ENCODE results near the gene DNAJA3.
"Not testable (repeated sequence)": the region's sequence is repeated elsewhere in the genome, so short reads cannot be mapped to it uniquely, and the experiment has no call there.

Gene DNAJA3

GRCh38 chr16:4386951-4387565 is 38.6 kb upstream of the DNAJA3 start:
- DNase-seq (ENCODE audit: low read depth, low spot score) = no peak

GRCh38 chr16:4387781-4388180 is 37.9 kb upstream of the DNAJA3 start:
- DNase-seq (ENCODE audit: low read depth, low spot score) = no peak

- no peak for DNase-seq (ENCODE audit: low read depth, low spot score)
These were observed 37.2 kb upstream of the DNAJA3 start for GRCh38 chr16:4388271-4389021.

GRCh38 chr16:4389051-4389955 is 36.4 kb upstream of the DNAJA3 start:
- DNase-seq (ENCODE audit: low read depth, low spot score) = no peak

- no peak for DNase-seq (ENCODE audit: low read depth, low spot score)
These were observed 35.1 kb upstream of the DNAJA3 start for GRCh38 chr16:4390266-4391260.

GRCh38 chr16:4391631-4392381 is 33.9 kb upstream of the DNAJA3 start:
- DNase-seq (ENCODE audit: low read depth, low spot score) = no peak

- DNase-seq (ENCODE audit: low read depth, low spot score) = no peak
These were observed 33.1 kb upstream of the DNAJA3 start for GRCh38 chr16:4392382-4393239.

GRCh38 chr16:4393240-4393600 is 32.4 kb upstream of the DNAJA3 start:
- DNase-seq (ENCODE audit: low read depth, low spot score) = no peak

- not testable (repeated sequence) for DNase-seq (ENCODE audit: low read depth, low spot score)
These were observed 31.8 kb upstream of the DNAJA3 start for GRCh38 chr16:4393850-4394249.

- DNase-seq (ENCODE audit: low read depth, low spot score) = no peak
These were observed 30.5 kb upstream of the DNAJA3 start for GRCh38 chr16:4395055-4395726.

- DNase-seq (ENCODE audit: low read depth, low spot score) = no peak
These were observed 26.5 kb upstream of the DNAJA3 start for GRCh38 chr16:4399001-4399730.

GRCh38 chr16:4401094-4401501 is 24.6 kb upstream of the DNAJA3 start:
- no peak for DNase-seq (ENCODE audit: low read depth, low spot score)

- DNase-seq (ENCODE audit: low read depth, low spot score) = no peak
These were observed 24.2 kb upstream of the DNAJA3 start for GRCh38 chr16:4401510-4401909.

GRCh38 chr16:4402439-4403132 is 23.1 kb upstream of the DNAJA3 start:
- no peak for DNase-seq (ENCODE audit: low read depth, low spot score)

GRCh38 chr16:4403133-4403949 is 22.3 kb upstream of the DNAJA3 start:
- no peak for DNase-seq (ENCODE audit: low read depth, low spot score)

- DNase-seq (ENCODE audit: low read depth, low spot score) = no peak
These were observed 21.3 kb upstream of the DNAJA3 start for GRCh38 chr16:4404247-4404966.
